Colonic mucosa (tissue), 4 donors: ENCODE results near the gene TMEM97. TPM values are rescaled to one million over a fixed set of nuclear protein-coding genes. Genes with fewer than 3 reads are reported as not detected.

ENCODE experiments used
- DNase-seq: peaks from one replicate; pipeline ENCODE4 v3.0.0-alpha.2; 2020
- H3K27ac ChIP-seq: fragments of 200-600 bp; one replicate; pipeline ENCODE4 v1.8.0; 2021
- H3K27me3 ChIP-seq: fragments of 200-600 bp; one replicate; pipeline ENCODE4 v1.8.0; 2021
- H3K36me3 ChIP-seq: fragments of 200-600 bp; one replicate; pipeline ENCODE4 v1.8.0; 2021
- H3K4me1 ChIP-seq: fragments of 200-600 bp; one replicate; pipeline ENCODE4 v1.8.0; 2021; ENCODE audit warnings: mild to moderate bottlenecking
- H3K4me3 ChIP-seq: fragments of 200-600 bp; one replicate; pipeline ENCODE4 v1.8.0; 2021
- H3K9ac ChIP-seq, 2 donors: one replicate each; pipeline ENCODE4 v1.7.0; 2013; ENCODE audit warnings: control low read depth in 2 of 2, low read depth in 2 of 2, low read length in 2 of 2
- H3K9me3 ChIP-seq: fragments of 200-600 bp; one replicate; pipeline ENCODE4 v1.8.0; 2021
- CTCF ChIP-seq: fragments of 200-600 bp; IDR thresholded peaks from one replicate; pipeline ENCODE4 v1.8.0; 2022; ENCODE audit warnings: antibody characterized with exemption, mild to moderate bottlenecking
- intact Hi-C: fragments of 100-400 bp; cut with DNase I; formaldehyde crosslinking; loops from one replicate; pipeline ENCODE4 v1.14.1; 2022
- total RNA-seq, 2 donors: library from RNA; stranded (reverse); fragmentation: NEBNext Ultra II Directional in 1 of 2; extraction: Animal tissue kit (Norgen Biotek cat#: 25700) in 1 of 2; gene quantifications; one replicate each; pipeline ENCODE4 v1.2.1, GENCODE V29; 2021
- donor health status: healthy.
- donor health status: DM: no; HTN: no; CAD: no.
- donor health status: DM: no; HTN: no; CAD: no.

The TMEM97 gene
- total RNA-seq, 2 donors from 2014 or later = 37.2 to 38.5 TPM

GRCh38 chr17:28274591-28275265 is 44.3 kb upstream of the TMEM97 start:
- H3K27ac ChIP-seq = no peak overlapping the region
- no peaks in the 10 kb centered on the region for H3K27me3 ChIP-seq
- H3K9me3 ChIP-seq = no peaks in the 10 kb centered on the region
- H3K36me3 ChIP-seq = no peaks in the 10 kb centered on the region
- H3K9ac ChIP-seq = no peak overlapping the region
- H3K4me3 ChIP-seq = no peak overlapping the region
- intact Hi-C loops = no loop called here
- H3K4me1 ChIP-seq = no peaks in the 10 kb centered on the region
- no peak for DNase-seq
- no peak for TF ChIP-seq CTCF

- H3K4me3 ChIP-seq = no peak overlapping the region
- no peaks in the 10 kb centered on the region for H3K27me3 ChIP-seq
- no peak overlapping the region for H3K9ac ChIP-seq
- H3K36me3 ChIP-seq = no peaks in the 10 kb centered on the region
- no peaks in the 10 kb centered on the region for H3K4me1 ChIP-seq
- no peaks in the 10 kb centered on the region for H3K9me3 ChIP-seq
- no peak overlapping the region for H3K27ac ChIP-seq
- intact Hi-C loops = no loop called here
- no peak for TF ChIP-seq CTCF
- DNase-seq = no peak
Observed at GRCh38 chr17:28276011-28276410, 43.0 kb upstream of the TMEM97 start.

GRCh38 chr17:28279411-28279810 is 39.6 kb upstream of the TMEM97 start:
- no peaks in the 10 kb centered on the region for H3K36me3 ChIP-seq
- H3K27ac ChIP-seq = no peak overlapping the region
- H3K4me3 ChIP-seq = no peak overlapping the region
- H3K9ac ChIP-seq = no peak overlapping the region
- H3K9me3 ChIP-seq = no peaks in the 10 kb centered on the region
- no peak for DNase-seq
- H3K4me1 ChIP-seq = no peaks in the 10 kb centered on the region
- no peaks in the 10 kb centered on the region for H3K27me3 ChIP-seq
- intact Hi-C loops = no loop called here
- TF ChIP-seq CTCF = no peak

- Histone ChIP-seq H3K36me3 (no peaks in the 10 kb centered on the region), H3K9me3 (no peaks in the 10 kb centered on the region), H3K27me3 (no peaks in the 10 kb centered on the region), H3K27ac (no peak overlapping the region), H3K9ac (no peak overlapping the region), H3K4me3 (no peak overlapping the region), H3K4me1 (no peaks in the 10 kb centered on the region)
- no peak for DNase-seq
- intact Hi-C loops = no loop called here
- no peak for TF ChIP-seq CTCF
Observed at GRCh38 chr17:28280826-28281225, 38.2 kb upstream of the TMEM97 start.

GRCh38 chr17:28282596-28282995 is 36.4 kb upstream of the TMEM97 start:
- Histone ChIP-seq H3K36me3 (no peaks in the 10 kb centered on the region), H3K9ac (no peak overlapping the region), H3K9me3 (no peaks in the 10 kb centered on the region), H3K27me3 (no peaks in the 10 kb centered on the region), H3K27ac (no peak overlapping the region), H3K4me1 (no peaks in the 10 kb centered on the region), H3K4me3 (no peak overlapping the region)
- intact Hi-C loops = no loop called here
- TF ChIP-seq CTCF = no peak
- DNase-seq = no peak
